HCT116 (cell line): Measurements from ENCODE around the gene SPATA6. TPM values are rescaled to one million over a fixed set of nuclear protein-coding genes. Genes with fewer than 3 reads are reported as not detected.

Source experiments
- ATAC-seq: fragments of 200-7000 bp; cut with Tn5 transposase; 2 replicates; pipeline ENCODE4 v1.9.1; 2020; ENCODE audit warnings: mild to moderate bottlenecking, moderate library complexity
- BruUV-seq: library from RNA; stranded (reverse); fragments of 400-500 nt; replicated peaks from 2 replicates; lab custom pipeline; 2021; lab: Mats Ljungman, UMichigan
- CTCF ChIA-PET: fragments of 300-600 bp; sonication (Branson Sonifier 250); formaldehyde crosslinking; loops from one replicate; lab custom pipeline; 2021; ENCODE audit warnings: antibody characterized with exemption; lab: Charles Lee
- POLR2A ChIA-PET: fragments of 300-600, 350-600 bp; sonication (Branson Sonifier 250); formaldehyde crosslinking; loops from one replicate; lab custom pipeline; 2021; ENCODE audit warnings: antibody characterized with exemption; lab: Charles Lee
- RAD21 ChIA-PET, 2 experiments: fragments of 300-600 bp; sonication (Branson Sonifier 250); formaldehyde crosslinking; loops; one replicate each; lab custom pipeline; 2023; ENCODE audit warnings: low total read pairs in 2 of 2; ENCODE audit not compliant: uncharacterized antibody in 2 of 2, unreplicated experiment in 2 of 2, low non-redundant PET in 1 of 2; lab: Charles Lee
- DNase-seq: peaks from one replicate; pipeline ENCODE4 v3.0.0-alpha.2; 2010; ENCODE audit warnings: low read depth, low spot score
- H2AFZ ChIP-seq: fragments of 200-600 bp; shearing (Covaris generic), sonication (generic); 2 replicates; pipeline ENCODE4 v1.6.1; 2017; ENCODE audit warnings: low read depth, mixed run types, mixed read lengths, antibody characterized with exemption, low read length; ENCODE audit not compliant: poor library complexity, severe bottlenecking
- H3K27ac ChIP-seq: 2 replicates; pipeline ENCODE4 v1.5.1; 2012; ENCODE audit warnings: low read depth, low read length
- H3K27me3 ChIP-seq: fragments of 200-600 bp; sonication (generic); 2 replicates; pipeline ENCODE4 v1.6.1; 2016; ENCODE audit warnings: mixed run types, low read length, mixed read lengths; ENCODE audit not compliant: insufficient read depth
- H3K36me3 ChIP-seq, 2 experiments: fragments of 200-500 bp in 1 of 2; fragments of 200-600 bp in 1 of 2; sonication (Bioruptor generic) in 1 of 2; sonication (generic) in 1 of 2; 2 replicates each; pipeline versions ENCODE4 v1.5.1 to v1.6.1; 2014 to 2016; ENCODE audit warnings: low read length in 2 of 2, inconsistent platforms in 1 of 2, mixed read lengths in 1 of 2, mixed run types in 1 of 2; ENCODE audit not compliant: insufficient read depth in 2 of 2, control insufficient read depth in 1 of 2
- H3K4me1 ChIP-seq, 2 experiments: fragments of 200-600 bp in 1 of 2; sonication (generic) in 1 of 2; 2 replicates each; pipeline versions ENCODE4 v1.5.1 to v1.6.1; 2012 to 2017; ENCODE audit warnings: low read length in 2 of 2, inconsistent platforms in 1 of 2, mild to moderate bottlenecking in 1 of 2, mixed read lengths in 1 of 2, mixed run types in 1 of 2, moderate library complexity in 1 of 2; ENCODE audit not compliant: insufficient read depth in 2 of 2, control insufficient read depth in 1 of 2
- H3K4me2 ChIP-seq: fragments of 200-600 bp; sonication (generic); 2 replicates; pipeline ENCODE4 v1.6.1; 2017; ENCODE audit warnings: mixed run types, low read length, mixed read lengths
- H3K4me3 ChIP-seq, 2 experiments: fragments of 200-600 bp in 1 of 2; sonication (generic) in 1 of 2; replicated peaks in 1 of 2; 2 replicates each; pipeline ENCODE4 v1.5.1; 2011 to 2016; ENCODE audit warnings: low read length in 2 of 2, control low read depth in 1 of 2, low read depth in 1 of 2, mild to moderate bottlenecking in 1 of 2, mixed read lengths in 1 of 2, mixed run types in 1 of 2
- H3K79me2 ChIP-seq: fragments of 200-600 bp; sonication (generic); 2 replicates; pipeline ENCODE4 v1.6.1; 2017; ENCODE audit warnings: mild to moderate bottlenecking, mixed run types, low read length, moderate library complexity, mixed read lengths; ENCODE audit not compliant: insufficient read depth
- H3K9ac ChIP-seq: fragments of 200-600 bp; sonication (generic); 2 replicates; pipeline ENCODE4 v1.6.1; 2016; ENCODE audit warnings: low read length, mixed read lengths
- H3K9me2 ChIP-seq: fragments of 200-600 bp; sonication (generic), shearing (Covaris generic); 2 replicates; pipeline ENCODE4 v1.6.1; 2017; ENCODE audit warnings: mixed run types, mild to moderate bottlenecking, moderate library complexity; ENCODE audit not compliant: insufficient read depth
- H3K9me3 ChIP-seq, 2 experiments: fragments of 200-500 bp in 1 of 2; fragments of 200-600 bp in 1 of 2; sonication (Bioruptor generic) in 1 of 2; sonication (generic) in 1 of 2; 2 replicates each; pipeline ENCODE4 v1.6.1; 2014 to 2017; ENCODE audit warnings: low read length in 2 of 2, mixed read lengths in 2 of 2, inconsistent platforms in 1 of 2, low read depth in 1 of 2, mild to moderate bottlenecking in 1 of 2, mixed run types in 1 of 2, moderate library complexity in 1 of 2; ENCODE audit not compliant: control insufficient read depth in 1 of 2, insufficient read depth in 1 of 2
- H4K20me1 ChIP-seq: fragments of 200-600 bp; sonication (generic), shearing (Covaris generic); 2 replicates; pipeline ENCODE4 v1.6.1; 2017; ENCODE audit warnings: mixed run types, mild to moderate bottlenecking, moderate library complexity; ENCODE audit not compliant: insufficient read depth
- ATF3 ChIP-seq: IDR thresholded peaks from 2 replicates; pipeline ENCODE4 v1.6.1; 2012
- CBX3 ChIP-seq: IDR thresholded peaks from 2 replicates; pipeline ENCODE4 v1.6.1; 2012; ENCODE audit warnings: low read depth
- CEBPB ChIP-seq: IDR thresholded peaks from 2 replicates; pipeline ENCODE4 v1.6.1; 2012; ENCODE audit warnings: low read depth
- ELF1 ChIP-seq: IDR thresholded peaks from 2 replicates; pipeline ENCODE4 v1.6.1; 2012; ENCODE audit warnings: low read depth, borderline replicate concordance
- EZH2phosphoT487 ChIP-seq: fragments of 200-600 bp; IDR thresholded peaks from 2 replicates; pipeline ENCODE4 v1.6.1; 2018; ENCODE audit warnings: antibody characterized with exemption, borderline replicate concordance
- JUND ChIP-seq: IDR thresholded peaks from 2 replicates; pipeline ENCODE4 v1.6.1; 2012
- MAX ChIP-seq: IDR thresholded peaks from 2 replicates; pipeline ENCODE4 v1.6.1; 2012
- POLR2AphosphoS5 ChIP-seq: IDR thresholded peaks from 2 replicates; pipeline ENCODE4 v1.6.1; 2011; ENCODE audit warnings: mild to moderate bottlenecking, low read depth, low read length, moderate library complexity
- REST ChIP-seq: IDR thresholded peaks from 2 replicates; pipeline ENCODE4 v1.6.1; 2012; ENCODE audit warnings: low read depth
- SP1 ChIP-seq: IDR thresholded peaks from 2 replicates; pipeline ENCODE4 v1.6.1; 2012; ENCODE audit warnings: low read depth
- SRF ChIP-seq: IDR thresholded peaks from 2 replicates; pipeline ENCODE4 v1.6.1; 2012; ENCODE audit warnings: low read depth
- ZBTB33 ChIP-seq: IDR thresholded peaks from 2 replicates; pipeline ENCODE4 v1.6.1; 2011; ENCODE audit warnings: mild to moderate bottlenecking, low read length, moderate library complexity; ENCODE audit not compliant: insufficient replicate concordance; ENCODE audit errors: extremely low read depth
- ZNF274 ChIP-seq: fragments of 200-500 bp; sonication (Bioruptor generic); IDR thresholded peaks from 2 replicates; pipeline ENCODE4 v1.6.1; 2014; ENCODE audit warnings: mild to moderate bottlenecking, low read depth, low read length, inconsistent platforms
- intact Hi-C: fragments of 100-400 bp; cut with micrococcal nuclease; formaldehyde crosslinking; loops from 2 replicates; pipeline ENCODE4 v1.10.0; 2022
- total RNA-seq: library from RNA; stranded (reverse); gene quantifications from one replicate; pipeline ENCODE4 v1.2.1, GENCODE V29; 2021; ENCODE audit not compliant: unreplicated experiment

Gene SPATA6
- total RNA-seq, 1 experiment from 2014 or later: 8.6 TPM

GRCh38 chr1:48261881-48262400, 210.1 kb downstream of the SPATA6 start:
- no peak for TF ChIP-seq REST
- TF ChIP-seq SRF: no peak
- no peak for TF ChIP-seq POLR2AphosphoS5
- no peak for TF ChIP-seq CBX3
- no peak for TF ChIP-seq ZNF274
- no peak for TF ChIP-seq JUND
- no peak for TF ChIP-seq SP1
- TF ChIP-seq EZH2phosphoT487: no peak
- TF ChIP-seq CEBPB: no peak
- TF ChIP-seq ATF3: no peak
- no peak for TF ChIP-seq MAX
- no peak for TF ChIP-seq ZBTB33
- no peak for TF ChIP-seq ELF1
- Histone ChIP-seq H3K4me3 (no peak overlapping the region), H2AFZ (no peak overlapping the region), H3K9me3 (no peaks in the 10 kb centered on the region), H3K4me1 (no peaks in the 10 kb centered on the region), H3K9me2 (no peaks in the 10 kb centered on the region), H3K27me3 (no peaks in the 10 kb centered on the region), H3K9ac (no peak overlapping the region), H4K20me1 (no peaks in the 10 kb centered on the region), H3K4me2 (no peak overlapping the region), H3K79me2 (no peaks in the 10 kb centered on the region), H3K27ac (no peak overlapping the region), H3K36me3 (no peaks in the 10 kb centered on the region)
- intact Hi-C loops: no loop called here
- ATAC-seq (no peak), DNase-seq (no peak)
- ChIA-PET CTCF (no interaction called here), RAD21 (no interaction called here), POLR2A (no interaction called here)
- no TSS peak for BruUV-seq
